ENCODE data around the gene ADAM22. TPM values are rescaled to one million over a fixed set of nuclear protein-coding genes. Genes with fewer than 3 reads are reported as not detected.

The ADAM22 gene
- polyA plus RNA-seq, 1 donor = 11.9 TPM

DNA sequence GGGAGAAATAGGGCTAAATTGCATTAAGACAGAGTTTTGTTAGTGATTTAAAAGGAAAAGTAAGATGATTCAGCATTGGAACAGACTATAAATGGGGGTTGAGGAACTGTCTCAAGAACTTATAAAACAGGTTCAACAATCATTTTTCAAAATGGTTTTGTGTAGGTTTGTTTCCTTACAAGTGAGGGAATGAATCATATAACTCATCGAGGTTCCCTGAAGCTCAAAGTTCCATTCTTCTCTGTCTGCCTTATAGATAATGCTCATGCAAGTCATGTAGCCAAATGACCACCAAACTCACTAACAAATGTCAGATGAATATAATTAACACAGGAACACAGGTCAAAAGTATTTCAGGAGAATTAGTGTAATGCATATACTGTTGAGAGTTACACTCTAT lies 27.7 kb downstream of the ADAM22 start:
- no peak for DNase-seq

GRCh38 chr7:87966271-87966670 lies 32.2 kb downstream of the ADAM22 start:
- DNase-seq = no peak

- no peak for DNase-seq
Observed at GRCh38 chr7:87968021-87968420, 34.0 kb downstream of the ADAM22 start.

GRCh38 chr7:87982116-87982515 lies 48.1 kb downstream of the ADAM22 start:
- DNase-seq = no peak

DNA sequence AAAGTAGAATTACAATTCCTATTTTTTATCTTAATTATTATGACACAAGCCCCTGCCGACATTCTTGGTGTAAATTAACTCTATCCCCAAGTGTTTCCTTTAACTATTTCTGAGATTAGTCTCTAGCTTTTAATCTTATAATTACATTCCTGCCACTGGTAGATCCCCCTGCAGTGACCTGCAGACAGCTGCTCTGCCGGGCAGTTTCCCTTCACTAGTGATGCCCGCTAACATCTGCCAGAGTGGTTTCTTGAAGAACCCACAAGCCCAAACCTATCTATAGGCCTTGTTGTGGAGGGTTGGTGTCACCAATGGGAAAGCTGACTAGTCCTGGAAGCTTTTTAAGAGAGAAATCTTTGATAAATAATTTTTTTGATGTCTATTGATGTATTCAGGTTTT lies 50.0 kb downstream of the ADAM22 start:
- DNase-seq = no peak

- no peak for DNase-seq
Observed at GRCh38 chr7:87993269-87993668, 59.2 kb downstream of the ADAM22 start.

DNA sequence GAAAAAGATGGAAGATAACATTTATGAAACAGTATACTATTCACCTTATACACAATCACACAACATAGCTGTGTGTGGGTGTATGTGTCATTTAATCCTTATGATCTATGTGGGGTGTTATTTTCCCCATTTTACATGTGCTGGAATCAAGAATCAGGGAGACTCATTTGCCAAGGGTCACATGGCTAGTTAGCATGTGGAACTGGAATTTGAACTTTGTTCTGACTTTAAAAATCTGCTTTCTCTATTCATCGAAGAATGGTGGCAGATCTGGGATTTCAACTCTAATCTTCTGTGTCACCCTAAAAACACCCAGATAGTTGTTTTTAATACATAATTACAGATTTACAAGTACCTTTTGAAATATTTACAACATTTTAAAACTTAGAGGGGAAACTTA lies 65.2 kb downstream of the ADAM22 start:
- no peak for DNase-seq

DNA sequence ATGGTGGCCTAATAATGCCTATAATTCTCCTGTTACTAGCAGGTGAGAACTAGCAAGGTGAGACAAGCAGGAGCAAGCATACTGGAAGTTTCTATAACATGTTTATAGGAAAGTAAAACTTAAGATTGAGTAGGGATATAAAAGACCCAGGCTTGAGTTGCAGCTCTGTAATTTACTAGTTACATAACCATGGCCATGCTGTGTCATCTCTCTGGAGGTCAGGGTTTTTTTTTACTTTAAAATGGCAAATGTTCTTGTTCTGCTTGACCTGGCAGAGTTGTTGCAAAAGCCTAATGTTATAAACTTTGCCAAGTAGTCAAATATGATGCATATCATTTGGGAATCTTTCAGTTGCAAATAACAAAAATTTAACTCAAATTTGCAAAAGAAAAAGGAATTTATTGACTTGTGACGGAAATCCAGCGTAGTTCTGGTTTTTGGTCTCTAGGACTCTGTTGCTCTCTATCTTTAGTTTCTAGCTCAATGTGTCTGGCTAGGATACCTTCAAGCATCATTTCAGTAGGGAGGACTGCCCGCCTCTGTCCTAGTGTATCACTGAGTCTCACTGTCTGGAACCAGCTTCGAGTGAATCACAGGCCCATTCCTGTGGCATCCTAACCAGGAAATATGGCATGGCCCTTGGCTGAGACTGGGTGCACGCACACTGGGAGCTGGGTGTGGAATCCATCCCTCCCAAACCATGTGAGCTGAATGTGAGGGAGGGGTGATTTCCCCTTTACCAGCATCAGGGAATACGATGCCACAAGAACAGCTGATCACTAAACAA lies 67.9 kb downstream of the ADAM22 start:
- DNase-seq = no peak

GRCh38 chr7:88002617-88003016 lies 68.6 kb downstream of the ADAM22 start:
- DNase-seq = no peak

GRCh38 chr7:88003581-88003980 lies 69.5 kb downstream of the ADAM22 start:
- DNase-seq = no peak

DNA sequence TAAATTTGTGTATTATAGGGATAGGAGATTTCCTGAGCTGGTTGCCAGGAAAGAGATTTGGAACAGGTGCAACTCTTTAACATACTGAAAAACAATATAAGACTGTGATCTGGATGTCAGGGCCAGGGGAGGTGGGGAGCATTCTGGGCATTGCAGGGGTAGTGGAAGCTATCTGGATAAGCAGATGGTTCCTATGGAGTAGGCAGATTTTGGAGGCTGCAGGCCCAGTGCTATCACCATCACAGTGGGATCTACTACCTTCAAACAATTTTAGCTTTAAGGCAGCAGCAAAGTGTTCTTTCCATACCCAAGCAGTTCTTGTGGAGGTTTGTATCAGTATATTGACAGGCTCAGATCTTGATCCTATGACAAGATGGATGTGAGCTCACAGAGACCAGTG lies 71.1 kb downstream of the ADAM22 start:
- no peak for DNase-seq

GRCh38 chr7:88009651-88010050 lies 75.6 kb downstream of the ADAM22 start:
- no peak for DNase-seq

GRCh38 chr7:88012086-88012485 lies 78.0 kb downstream of the ADAM22 start:
- peak; percentile 35 for DNase-seq

DNA sequence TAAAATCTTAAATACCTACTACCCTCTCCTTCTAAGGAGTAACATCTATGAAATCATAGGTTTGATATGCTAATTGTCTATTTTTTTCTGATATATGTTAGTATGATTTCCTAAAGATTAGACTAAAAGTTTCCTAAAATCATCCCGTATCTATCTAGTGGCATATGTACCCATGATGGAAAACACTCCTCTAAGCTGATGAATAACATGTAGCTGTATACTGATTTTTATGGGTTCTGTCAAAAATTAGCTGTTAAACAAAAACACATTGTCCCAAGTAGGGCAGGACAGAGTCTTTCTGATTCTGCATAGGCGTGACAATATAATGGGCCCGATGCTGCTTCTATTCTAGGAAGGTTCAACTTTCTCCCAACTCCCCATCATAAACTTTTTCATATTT lies 79.9 kb downstream of the ADAM22 start:
- no peak for DNase-seq

DNA sequence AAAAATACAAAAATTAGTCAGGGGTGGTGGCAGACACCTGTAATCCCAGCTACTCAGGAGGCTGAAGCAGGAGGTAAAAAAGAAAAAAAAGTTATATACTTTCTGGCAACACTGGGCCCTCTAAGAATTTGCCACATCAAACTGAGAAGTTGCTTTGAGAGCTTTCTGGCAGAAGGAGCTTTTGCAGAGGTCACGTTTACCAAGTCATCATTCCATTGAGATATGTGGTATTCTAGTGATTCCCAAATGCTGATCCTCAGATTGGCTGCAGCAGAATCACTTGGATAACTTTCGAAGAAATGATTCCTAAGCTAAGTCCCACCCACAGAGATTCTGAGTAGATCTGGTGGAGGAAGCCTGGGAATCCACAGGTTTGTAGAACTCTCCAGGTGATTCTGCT lies 80.5 kb downstream of the ADAM22 start:
- DNase-seq = no peak

DNA sequence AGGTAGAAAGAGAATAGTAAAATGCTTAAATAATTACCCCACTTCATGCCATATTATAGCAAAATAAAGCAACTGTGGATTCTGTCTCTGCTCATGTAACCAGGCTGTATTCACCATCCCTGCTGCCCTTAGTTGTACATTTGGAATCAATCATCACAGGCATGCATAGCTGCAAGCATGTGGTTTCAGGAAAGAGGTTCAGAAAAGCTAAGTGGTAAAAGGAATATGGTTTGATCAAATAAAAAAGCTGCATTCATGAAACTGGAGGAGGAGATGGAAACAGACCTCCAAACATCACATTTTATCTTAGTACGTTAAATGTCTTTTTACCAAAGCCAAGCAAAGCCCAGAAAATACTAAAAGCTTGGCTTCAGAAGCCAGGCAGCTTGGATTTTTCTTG lies 81.3 kb downstream of the ADAM22 start:
- no peak for DNase-seq

DNA sequence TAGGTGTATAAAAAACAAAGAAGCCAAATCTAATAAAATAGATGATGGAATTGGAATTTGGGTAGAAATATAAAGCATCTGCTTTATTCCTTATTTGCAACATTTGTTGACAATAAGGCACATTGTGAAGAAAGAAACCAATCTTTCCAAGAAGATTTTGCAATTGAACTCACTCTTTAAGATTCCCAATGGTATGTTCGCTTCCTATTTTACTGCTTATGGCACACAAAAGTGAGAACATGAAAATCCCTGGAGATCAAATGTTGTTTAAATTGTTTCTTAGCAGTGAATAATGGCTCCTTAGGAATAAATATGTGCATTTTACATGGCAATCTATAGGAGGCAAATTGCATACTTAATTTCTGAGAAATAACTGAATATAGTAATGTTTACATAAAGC lies 84.5 kb downstream of the ADAM22 start:
- DNase-seq = no peak

GRCh38 chr7:88020953-88021665 lies 87.1 kb downstream of the ADAM22 start:
- no peak for DNase-seq

DNA sequence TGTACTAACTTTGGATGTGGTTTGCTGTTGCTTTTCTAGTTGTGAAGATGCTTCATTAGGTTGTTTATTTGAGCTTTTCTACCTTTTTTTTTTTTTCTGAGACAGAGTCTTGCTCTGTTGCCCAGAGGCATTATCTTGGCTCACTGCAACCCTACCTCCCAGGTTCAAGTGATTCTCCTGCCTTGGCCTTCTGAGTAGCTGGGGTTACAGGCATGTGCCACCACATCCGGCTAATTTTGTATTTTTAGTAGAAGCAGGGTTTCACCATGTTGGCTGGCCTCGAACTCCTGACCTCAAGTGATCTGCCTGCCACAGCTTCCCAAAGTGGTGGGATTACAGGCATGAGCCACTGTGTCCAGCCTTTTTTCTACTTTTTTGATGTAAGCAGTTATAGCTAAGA lies 93.7 kb downstream of the ADAM22 start:
- DNase-seq = no peak

DNA sequence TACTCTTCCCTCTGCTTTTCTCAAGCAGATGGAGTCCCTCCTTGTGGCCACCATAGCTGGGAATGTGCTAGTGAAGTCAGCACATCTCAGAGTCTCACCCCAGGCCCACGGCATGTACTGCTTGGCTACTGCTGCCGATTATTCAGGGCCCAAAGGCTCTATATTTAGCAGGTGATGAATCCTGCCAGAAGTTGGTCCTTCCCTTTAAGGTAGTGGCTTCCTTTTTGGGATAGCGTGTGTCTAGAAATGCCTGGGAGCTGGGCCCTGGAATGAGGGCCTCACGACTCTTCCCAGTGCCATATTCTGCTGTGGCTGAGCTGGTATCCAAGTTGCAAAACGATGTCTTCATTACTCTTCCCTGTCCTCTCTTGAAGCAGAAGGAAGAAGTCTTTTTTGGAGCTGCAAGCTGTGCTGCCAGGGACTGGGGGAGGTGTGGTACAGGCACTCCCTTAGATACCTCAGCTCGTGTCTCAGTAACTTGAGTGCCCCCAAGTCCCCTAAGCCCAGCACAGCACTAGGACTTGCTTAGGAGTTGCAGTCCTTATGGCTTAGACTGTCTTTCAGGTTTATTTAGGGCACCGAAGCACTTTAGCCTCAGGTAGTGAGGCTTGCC lies 100.1 kb downstream of the ADAM22 start:
- DNase-seq = no peak

DNA sequence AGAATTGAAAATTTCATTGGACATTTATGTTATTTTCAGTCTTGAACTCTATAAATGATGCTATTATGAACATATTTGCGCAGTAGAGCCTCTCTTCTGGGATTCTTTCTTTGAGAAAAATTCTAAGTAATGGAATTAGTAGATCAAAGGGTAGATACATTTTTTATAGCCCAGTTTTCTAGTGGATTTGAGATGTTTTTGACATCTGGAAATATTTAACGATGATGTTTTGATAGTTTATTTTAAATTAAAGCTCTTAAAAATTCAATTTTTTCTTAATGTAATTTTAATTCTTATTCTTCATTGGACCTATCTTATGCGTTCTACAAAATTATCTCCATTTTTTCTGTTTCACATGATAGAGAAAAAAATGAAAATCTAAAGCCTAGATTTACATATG lies 103.0 kb downstream of the ADAM22 start:
- no peak for DNase-seq

GRCh38 chr7:88040694-88041093 lies 106.6 kb downstream of the ADAM22 start:
- no peak for DNase-seq

- no peak for DNase-seq
Observed at GRCh38 chr7:88041583-88041982, 107.5 kb downstream of the ADAM22 start.

GRCh38 chr7:88042157-88042556 lies 108.1 kb downstream of the ADAM22 start:
- DNase-seq = no peak

Measured in hindlimb muscle (tissue), 1 donor.